SJCRH30 (cell line): ENCODE results near the gene WDR33. TPM values are rescaled to one million over a fixed set of nuclear protein-coding genes. Genes with fewer than 3 reads are reported as not detected.
"Not testable (repeated sequence)": the region's sequence is repeated elsewhere in the genome, so short reads cannot be mapped to it uniquely, and the experiment has no call there.

Experiments used
- DNase-seq, 2 experiments: peaks; one replicate each; pipeline ENCODE4 v3.0.0-alpha.2; 2015 to 2020
- H3K27ac ChIP-seq: fragments of 250-450 bp; sonication (Bioruptor Pico); 2 replicates; pipeline ENCODE4 v1.5.1; 2020; ENCODE audit warnings: mild to moderate bottlenecking, moderate library complexity
- H3K27me3 ChIP-seq: fragments of 250-450 bp; sonication (Bioruptor Pico); 2 replicates; pipeline ENCODE4 v1.5.1; 2020; ENCODE audit warnings: mild to moderate bottlenecking, moderate library complexity
- H3K36me3 ChIP-seq: fragments of 250-450 bp; sonication (Bioruptor Pico); 2 replicates; pipeline ENCODE4 v1.5.1; 2020; ENCODE audit warnings: mild to moderate bottlenecking, moderate library complexity
- H3K4me1 ChIP-seq: fragments of 250-450 bp; sonication (Bioruptor Pico); 2 replicates; pipeline ENCODE4 v1.5.1; 2020; ENCODE audit warnings: mild to moderate bottlenecking, moderate library complexity
- H3K4me3 ChIP-seq: fragments of 250-450 bp; sonication (Bioruptor Pico); 2 replicates; pipeline ENCODE4 v1.5.1; 2020; ENCODE audit warnings: mild to moderate bottlenecking, moderate library complexity
- H3K9me3 ChIP-seq: fragments of 250-450 bp; sonication (Bioruptor Pico); replicated peaks from 2 replicates; pipeline ENCODE4 v1.5.1; 2020; ENCODE audit warnings: mild to moderate bottlenecking, moderate library complexity
- total RNA-seq: library from RNA; depleted of rRNA; stranded (reverse); fragments of >200 nt; shearing (Covaris generic); gene quantifications from 2 replicates; pipeline ENCODE4 v1.2.3, GENCODE V29; 2014

The WDR33 gene
- total RNA-seq, 1 experiment from 2014 or later: 56.1 TPM

GRCh38 chr2:127790694-127791529, 20.1 kb downstream of the WDR33 start:
- no peak for DNase-seq
- H3K4me3 ChIP-seq: no peak overlapping the region
- no peak overlapping the region for H3K27ac ChIP-seq
- H3K36me3 ChIP-seq: peaks cover 20% of the 10 kb centered on the region
- no peaks in the 10 kb centered on the region; the same call in 1 of the 2 replicates for H3K9me3 ChIP-seq
- H3K4me1 ChIP-seq: no peaks in the 10 kb centered on the region
- H3K27me3 ChIP-seq: no peaks in the 10 kb centered on the region

- no peak overlapping the region for H3K27ac ChIP-seq
- peaks cover 19% of the 10 kb centered on the region for H3K36me3 ChIP-seq
- no peak for DNase-seq
- H3K9me3 ChIP-seq: no peaks in the 10 kb centered on the region; the same call in 1 of the 2 replicates
- no peaks in the 10 kb centered on the region for H3K27me3 ChIP-seq
- H3K4me1 ChIP-seq: no peaks in the 10 kb centered on the region
- H3K4me3 ChIP-seq: no peak overlapping the region
Measured at GRCh38 chr2:127786048-127786809, 24.7 kb downstream of the WDR33 start.

DNA sequence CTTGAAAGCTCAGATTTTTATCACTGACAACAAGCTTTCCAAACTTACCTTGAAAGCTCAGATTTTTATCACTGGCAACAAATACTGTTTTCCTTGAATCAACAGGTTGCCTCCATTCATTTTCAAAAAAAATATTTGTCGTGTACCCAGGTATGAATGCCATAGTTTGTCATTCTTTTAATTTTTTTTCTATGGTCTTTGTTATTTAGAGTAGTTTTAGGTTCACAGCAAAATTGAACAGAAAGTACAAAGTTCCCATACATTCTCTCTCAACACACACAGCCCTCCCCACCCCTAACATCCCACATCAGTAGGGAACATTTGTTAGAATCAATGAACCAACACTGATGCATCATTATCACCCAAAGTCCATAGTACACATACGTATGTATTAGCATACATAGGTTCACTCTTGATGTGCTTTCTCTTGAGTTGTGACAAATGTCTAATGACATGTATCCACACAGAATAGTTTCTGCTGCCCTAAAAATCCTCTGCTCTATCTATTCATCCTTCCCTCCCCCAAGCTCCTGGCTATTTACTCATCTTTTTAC, 25.9 kb downstream of the WDR33 start:
- H3K36me3 ChIP-seq: peaks cover 15% of the 10 kb centered on the region
- no peaks in the 10 kb centered on the region; the same call in 1 of the 2 replicates for H3K9me3 ChIP-seq
- H3K27me3 ChIP-seq: no peaks in the 10 kb centered on the region
- DNase-seq: no peak
- H3K4me1 ChIP-seq: no peaks in the 10 kb centered on the region
- no peak overlapping the region for H3K4me3 ChIP-seq
- H3K27ac ChIP-seq: no peak overlapping the region

- Histone ChIP-seq H3K9me3 (no peaks in the 10 kb centered on the region), H3K4me1 (no peaks in the 10 kb centered on the region), H3K4me3 (no peak overlapping the region), H3K36me3 (peaks cover 15% of the 10 kb centered on the region), H3K27me3 (no peaks in the 10 kb centered on the region), H3K27ac (no peak overlapping the region)
- DNase-seq: no peak
Measured at GRCh38 chr2:127783101-127783500, 27.9 kb downstream of the WDR33 start.

DNA sequence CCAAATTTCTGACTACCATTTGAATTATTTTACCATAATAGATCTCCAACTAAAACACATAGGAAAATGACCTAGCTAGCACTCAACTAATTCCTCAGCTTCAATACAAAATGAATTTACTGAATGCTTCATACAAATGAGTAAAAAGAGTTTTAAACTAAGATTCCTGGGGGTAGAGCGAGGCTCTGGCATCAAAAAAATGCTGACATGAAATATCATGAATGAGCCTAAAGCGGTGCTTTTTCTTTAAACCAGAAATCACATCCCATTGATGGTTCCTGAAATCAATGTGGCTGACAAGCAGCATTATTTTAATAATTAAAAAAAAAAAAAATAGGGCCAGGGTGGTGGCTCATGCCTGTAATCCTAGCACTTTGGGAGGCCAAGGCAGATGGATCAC, 32.1 kb downstream of the WDR33 start:
- no peak overlapping the region for H3K27ac ChIP-seq
- no peaks in the 10 kb centered on the region for H3K27me3 ChIP-seq
- peaks cover 5% of the 10 kb centered on the region for H3K36me3 ChIP-seq
- no peaks in the 10 kb centered on the region for H3K9me3 ChIP-seq
- DNase-seq: no peak
- no peaks in the 10 kb centered on the region for H3K4me1 ChIP-seq
- H3K4me3 ChIP-seq: no peak overlapping the region

DNA sequence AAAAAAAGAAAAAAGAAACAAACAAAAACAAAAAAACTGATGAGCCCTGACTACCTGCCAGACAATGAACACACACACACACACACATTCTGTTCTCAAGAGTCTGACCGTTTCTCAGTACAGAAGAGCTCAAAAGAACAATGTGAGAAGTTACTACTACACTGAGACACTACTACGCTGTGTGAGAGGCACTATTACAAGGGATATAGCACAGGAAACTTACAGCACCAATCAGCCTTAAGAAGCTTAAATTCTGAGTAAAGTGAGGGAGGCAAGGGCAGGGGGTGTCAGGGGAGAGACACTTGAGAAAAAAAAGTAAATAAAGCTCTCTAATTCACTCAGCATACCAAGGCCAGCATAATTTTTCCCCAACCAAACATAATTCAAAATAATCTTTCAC, 32.5 kb downstream of the WDR33 start:
- no peak overlapping the region for H3K27ac ChIP-seq
- no peaks in the 10 kb centered on the region for H3K9me3 ChIP-seq
- H3K27me3 ChIP-seq: no peaks in the 10 kb centered on the region
- no peaks in the 10 kb centered on the region for H3K4me1 ChIP-seq
- H3K4me3 ChIP-seq: no peak overlapping the region
- peaks cover 5% of the 10 kb centered on the region for H3K36me3 ChIP-seq
- DNase-seq: no peak

GRCh38 chr2:127776122-127776780, 34.7 kb downstream of the WDR33 start:
- Histone ChIP-seq H3K4me1 (no peaks in the 10 kb centered on the region), H3K9me3 (no peaks in the 10 kb centered on the region)
- DNase-seq: no peak

DNA sequence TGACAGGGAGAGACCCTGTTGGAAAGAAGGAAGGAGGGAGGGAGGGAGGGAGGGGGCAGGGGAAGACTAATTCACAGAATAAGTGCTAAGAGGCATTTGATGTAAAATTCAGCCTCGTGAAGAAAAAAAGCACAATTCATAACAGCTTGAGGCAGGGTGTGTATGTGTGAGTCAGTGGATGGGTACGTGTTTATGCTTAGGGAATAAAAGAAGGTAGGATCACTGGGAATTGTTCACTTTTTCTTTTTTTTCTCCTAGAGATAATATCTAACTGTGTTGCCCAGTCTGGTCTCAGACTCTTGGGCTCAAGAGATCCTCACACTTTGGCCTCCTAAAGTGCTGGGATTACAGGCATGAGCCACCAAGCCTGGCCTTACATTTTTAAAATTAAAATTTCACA, 39.2 kb downstream of the WDR33 start:
- peaks cover 38% of the 10 kb centered on the region for H3K36me3 ChIP-seq
- DNase-seq: no peak
- H3K4me1 ChIP-seq: no peaks in the 10 kb centered on the region
- H3K27me3 ChIP-seq: no peaks in the 10 kb centered on the region
- H3K27ac ChIP-seq: no peak overlapping the region
- no peaks in the 10 kb centered on the region for H3K9me3 ChIP-seq
- H3K4me3 ChIP-seq: no peak overlapping the region

More at GRCh38 chr2:127776122-127776780, 34.7 kb downstream of the WDR33 start:
- Histone ChIP-seq H3K27me3 (no peaks in the 10 kb centered on the region), H3K4me3 (no peak overlapping the region), H3K36me3 (peaks cover 6% of the 10 kb centered on the region), H3K27ac (no peak overlapping the region)

- Histone ChIP-seq H3K4me1 (no peaks in the 10 kb centered on the region), H3K27me3 (no peaks in the 10 kb centered on the region), H3K9me3 (no peaks in the 10 kb centered on the region), H3K4me3 (no peak overlapping the region), H3K36me3 (peaks cover 41% of the 10 kb centered on the region), H3K27ac (no peak overlapping the region)
- no peak for DNase-seq
Measured at GRCh38 chr2:127770973-127771735, 39.8 kb downstream of the WDR33 start.

- not testable (repeated sequence) for H3K9me3 ChIP-seq, H3K27me3 ChIP-seq, H3K27ac ChIP-seq, DNase-seq, H3K4me1 ChIP-seq, H3K4me3 ChIP-seq
- H3K36me3 ChIP-seq: peaks cover 48% of the 10 kb centered on the region
Measured at GRCh38 chr2:127770534-127770933, 40.4 kb downstream of the WDR33 start.

- no peak for DNase-seq
- H3K4me1 ChIP-seq: no peaks in the 10 kb centered on the region
- H3K36me3 ChIP-seq: peaks cover 56% of the 10 kb centered on the region
- H3K9me3 ChIP-seq: no peaks in the 10 kb centered on the region
- H3K27ac ChIP-seq: no peak overlapping the region
- no peaks in the 10 kb centered on the region for H3K27me3 ChIP-seq
- no peak overlapping the region for H3K4me3 ChIP-seq
Measured at GRCh38 chr2:127769587-127769986, 41.4 kb downstream of the WDR33 start.

GRCh38 chr2:127768775-127769479, 42.0 kb downstream of the WDR33 start:
- H3K4me1 ChIP-seq: no peaks in the 10 kb centered on the region
- no peaks in the 10 kb centered on the region for H3K27me3 ChIP-seq
- H3K4me3 ChIP-seq: no peak overlapping the region
- no peak overlapping the region for H3K27ac ChIP-seq
- H3K9me3 ChIP-seq: no peaks in the 10 kb centered on the region
- H3K36me3 ChIP-seq: peaks cover 63% of the 10 kb centered on the region
- DNase-seq: no peak

DNA sequence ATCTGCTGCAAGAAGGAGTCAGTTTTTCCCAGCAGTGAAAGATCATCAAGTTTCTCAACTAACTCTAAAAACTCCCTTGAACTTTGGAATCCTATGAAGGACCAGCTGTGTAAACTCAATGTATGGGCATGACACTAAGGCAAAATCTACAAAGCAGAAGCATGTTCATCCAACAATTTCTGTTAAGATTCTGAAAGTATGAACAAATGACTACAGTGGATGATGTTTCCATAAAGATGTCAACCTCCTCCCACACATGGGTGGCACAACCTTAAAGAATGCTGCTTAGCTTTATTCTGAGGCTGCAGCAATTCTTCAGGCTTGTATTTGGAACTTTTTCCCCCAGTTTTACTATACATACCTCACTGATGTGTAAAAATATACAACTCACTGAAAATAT, 47.2 kb downstream of the WDR33 start:
- no peak overlapping the region for H3K4me3 ChIP-seq
- H3K27ac ChIP-seq: no peak overlapping the region
- no peaks in the 10 kb centered on the region for H3K4me1 ChIP-seq
- H3K27me3 ChIP-seq: no peaks in the 10 kb centered on the region
- H3K36me3 ChIP-seq: peaks cover 75% of the 10 kb centered on the region
- no peak for DNase-seq
- no peaks in the 10 kb centered on the region for H3K9me3 ChIP-seq

DNA sequence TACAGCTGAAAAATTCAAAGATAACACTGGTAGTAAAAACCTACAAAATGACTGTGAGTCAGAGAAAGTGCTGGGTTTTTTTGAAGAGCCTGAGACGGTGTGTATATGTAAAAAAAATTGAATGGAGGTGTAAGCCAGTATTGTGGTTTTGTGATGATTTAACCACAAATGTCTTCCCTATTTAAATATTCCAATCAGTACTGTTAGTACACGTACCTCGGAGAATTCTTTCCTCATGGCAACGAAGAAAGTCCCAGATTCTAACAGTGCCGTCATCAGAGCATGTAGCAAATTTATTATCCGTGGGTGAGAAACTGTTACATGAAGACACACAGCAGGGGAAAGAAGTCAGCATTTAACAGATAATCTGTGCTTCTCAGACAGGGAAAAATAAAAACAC, 48.1 kb downstream of the WDR33 start:
- DNase-seq: no peak
- H3K4me3 ChIP-seq: no peak overlapping the region
- H3K9me3 ChIP-seq: no peaks in the 10 kb centered on the region
- no peaks in the 10 kb centered on the region for H3K27me3 ChIP-seq
- H3K4me1 ChIP-seq: no peaks in the 10 kb centered on the region
- H3K27ac ChIP-seq: no peak overlapping the region
- peaks cover 66% of the 10 kb centered on the region for H3K36me3 ChIP-seq
